ENCODE results near the gene LRRC36.
A peak's percentile ranks its signal among the peaks of the same experiment; 100 is the strongest.

Gene LRRC36

DNA sequence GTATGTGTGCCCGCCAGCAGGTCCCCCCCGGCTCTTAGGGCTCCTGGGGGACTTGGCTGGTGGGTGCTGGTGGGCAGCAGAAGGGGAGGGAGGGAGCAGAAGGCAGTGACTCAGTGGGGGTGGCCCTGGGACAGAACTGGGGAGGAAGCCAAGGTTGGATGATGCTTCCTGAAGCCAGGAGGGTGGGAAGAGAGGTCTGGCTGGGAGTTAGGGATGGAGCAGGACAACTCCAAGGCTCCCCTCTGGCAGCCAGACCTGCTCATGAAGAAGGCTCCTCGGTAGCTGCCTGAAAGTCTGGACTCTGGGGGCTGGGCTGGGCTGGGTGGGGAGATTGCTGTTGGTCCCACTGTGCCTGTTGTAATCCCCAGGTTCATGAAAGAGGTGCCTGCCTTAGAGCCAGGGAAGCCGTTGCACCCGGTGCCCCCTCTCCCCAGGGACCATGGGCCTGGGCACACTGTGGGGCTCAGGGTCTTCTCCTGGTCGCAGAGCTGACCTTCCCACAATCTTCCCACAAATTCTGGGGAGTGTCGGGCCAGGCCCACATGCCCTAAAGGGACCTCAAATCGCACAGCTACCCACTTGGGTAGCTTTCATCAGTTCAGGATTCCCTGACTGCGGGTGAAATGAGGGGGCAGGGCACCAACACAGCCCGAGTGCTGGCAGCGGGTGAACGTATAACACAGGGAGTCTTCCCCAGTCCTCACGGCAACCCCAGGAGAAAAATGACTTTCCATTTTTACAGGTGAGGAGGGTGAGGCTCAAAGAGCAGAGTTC, 48.4 kb upstream of the LRRC36 start:
- Histone ChIP-seq H3K9me2 (replicated peaks; ENCODE audit: insufficient read depth, low read length) (no peaks in the 10 kb centered on the region), H3K4me3 (ENCODE audit: insufficient read depth, low read length, poor library complexity, severe bottlenecking) (peak overlapping the region; percentile 53), H3K27me3 (ENCODE audit: low read length) (no peaks in the 10 kb centered on the region), H2AFZ (ENCODE audit: low read depth, low read length, severe bottlenecking) (peak overlapping the region; percentile 78), H4K20me1 (ENCODE audit: low read depth, low read length) (no peaks in the 10 kb centered on the region), H3K27ac (ENCODE audit: low read depth, low read length) (no peak overlapping the region), H3K79me2 (ENCODE audit: insufficient read depth, low read length) (no peaks in the 10 kb centered on the region), H3K36me3 (ENCODE audit: low read length) (no peaks in the 10 kb centered on the region), H3F3A (ENCODE audit: insufficient read depth) (no peaks in the 10 kb centered on the region), H3K4me2 (ENCODE audit: low read depth, low read length, poor library complexity, severe bottlenecking) (peak overlapping the region; percentile 62), H3K9ac (ENCODE audit: low read length) (peak overlapping the region; percentile 60), H3K9me3 (ENCODE audit: insufficient read depth, low read length) (no peaks in the 10 kb centered on the region)
- TF ChIP-seq, protein P1, sequence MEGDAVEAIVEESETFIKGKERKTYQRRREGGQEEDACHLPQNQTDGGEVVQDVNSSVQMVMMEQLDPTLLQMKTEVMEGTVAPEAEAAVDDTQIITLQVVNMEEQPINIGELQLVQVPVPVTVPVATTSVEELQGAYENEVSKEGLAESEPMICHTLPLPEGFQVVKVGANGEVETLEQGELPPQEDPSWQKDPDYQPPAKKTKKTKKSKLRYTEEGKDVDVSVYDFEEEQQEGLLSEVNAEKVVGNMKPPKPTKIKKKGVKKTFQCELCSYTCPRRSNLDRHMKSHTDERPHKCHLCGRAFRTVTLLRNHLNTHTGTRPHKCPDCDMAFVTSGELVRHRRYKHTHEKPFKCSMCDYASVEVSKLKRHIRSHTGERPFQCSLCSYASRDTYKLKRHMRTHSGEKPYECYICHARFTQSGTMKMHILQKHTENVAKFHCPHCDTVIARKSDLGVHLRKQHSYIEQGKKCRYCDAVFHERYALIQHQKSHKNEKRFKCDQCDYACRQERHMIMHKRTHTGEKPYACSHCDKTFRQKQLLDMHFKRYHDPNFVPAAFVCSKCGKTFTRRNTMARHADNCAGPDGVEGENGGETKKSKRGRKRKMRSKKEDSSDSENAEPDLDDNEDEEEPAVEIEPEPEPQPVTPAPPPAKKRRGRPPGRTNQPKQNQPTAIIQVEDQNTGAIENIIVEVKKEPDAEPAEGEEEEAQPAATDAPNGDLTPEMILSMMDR (IDR thresholded peaks at IDR 0.05; ENCODE audit: insufficient read depth, low read length, poor library complexity, severe bottlenecking) = no peak
- no peak for TF ChIP-seq EZH2phosphoT487 (conservative IDR thresholded peaks at IDR 0.05; ENCODE audit: low read length)

DNA sequence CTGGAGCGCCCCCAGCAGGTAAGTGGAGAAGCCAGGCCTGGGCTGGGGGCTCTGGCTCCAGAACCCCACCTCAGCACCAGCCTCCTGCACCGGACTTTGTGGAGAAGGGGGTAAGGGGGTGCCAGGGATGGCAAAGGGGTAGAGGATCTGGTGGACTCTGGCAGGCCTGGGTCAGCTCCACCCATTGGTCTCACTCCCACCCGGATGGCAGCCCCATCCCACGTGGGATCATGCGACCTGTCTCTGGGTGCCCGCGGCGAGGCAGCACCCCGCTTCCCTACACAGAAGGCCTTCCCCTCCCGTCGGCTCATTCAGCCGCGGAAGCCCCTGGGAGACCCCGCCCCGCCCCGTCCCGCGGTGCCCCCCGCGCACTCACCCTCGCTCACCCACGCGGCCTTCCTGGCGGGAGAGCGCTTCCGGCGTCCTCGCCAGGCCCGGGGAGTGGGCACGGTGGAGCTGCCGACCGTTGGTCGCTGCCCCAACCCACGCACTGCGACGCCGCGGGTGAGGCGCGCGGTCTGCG, 47.8 kb upstream of the LRRC36 start:
- peak overlapping the region; percentile 53 for H3K4me3 ChIP-seq (ENCODE audit: insufficient read depth, low read length, poor library complexity, severe bottlenecking)
- H3K36me3 ChIP-seq (ENCODE audit: low read length) = no peaks in the 10 kb centered on the region
- no peaks in the 10 kb centered on the region for H3K27me3 ChIP-seq (ENCODE audit: low read length)
- H3K9ac ChIP-seq (ENCODE audit: low read length) = peak overlapping the region; percentile 60
- peak overlapping the region; percentile 62 for H3K4me2 ChIP-seq (ENCODE audit: low read depth, low read length, poor library complexity, severe bottlenecking)
- TF ChIP-seq EZH2phosphoT487 (conservative IDR thresholded peaks at IDR 0.05; ENCODE audit: low read length) = no peak
- TF ChIP-seq, protein P1 (IDR thresholded peaks at IDR 0.05; ENCODE audit: insufficient read depth, low read length, poor library complexity, severe bottlenecking) = peak; percentile 37
- no peaks in the 10 kb centered on the region for H4K20me1 ChIP-seq (ENCODE audit: low read depth, low read length)
- H3K27ac ChIP-seq (ENCODE audit: low read depth, low read length) = no peak overlapping the region
- no peaks in the 10 kb centered on the region for H3F3A ChIP-seq (ENCODE audit: insufficient read depth)
- H3K9me2 ChIP-seq (replicated peaks; ENCODE audit: insufficient read depth, low read length) = no peaks in the 10 kb centered on the region
- H2AFZ ChIP-seq (ENCODE audit: low read depth, low read length, severe bottlenecking) = peak overlapping the region; percentile 78
- H3K9me3 ChIP-seq (ENCODE audit: insufficient read depth, low read length) = no peaks in the 10 kb centered on the region
- no peaks in the 10 kb centered on the region for H3K79me2 ChIP-seq (ENCODE audit: insufficient read depth, low read length)

DNA sequence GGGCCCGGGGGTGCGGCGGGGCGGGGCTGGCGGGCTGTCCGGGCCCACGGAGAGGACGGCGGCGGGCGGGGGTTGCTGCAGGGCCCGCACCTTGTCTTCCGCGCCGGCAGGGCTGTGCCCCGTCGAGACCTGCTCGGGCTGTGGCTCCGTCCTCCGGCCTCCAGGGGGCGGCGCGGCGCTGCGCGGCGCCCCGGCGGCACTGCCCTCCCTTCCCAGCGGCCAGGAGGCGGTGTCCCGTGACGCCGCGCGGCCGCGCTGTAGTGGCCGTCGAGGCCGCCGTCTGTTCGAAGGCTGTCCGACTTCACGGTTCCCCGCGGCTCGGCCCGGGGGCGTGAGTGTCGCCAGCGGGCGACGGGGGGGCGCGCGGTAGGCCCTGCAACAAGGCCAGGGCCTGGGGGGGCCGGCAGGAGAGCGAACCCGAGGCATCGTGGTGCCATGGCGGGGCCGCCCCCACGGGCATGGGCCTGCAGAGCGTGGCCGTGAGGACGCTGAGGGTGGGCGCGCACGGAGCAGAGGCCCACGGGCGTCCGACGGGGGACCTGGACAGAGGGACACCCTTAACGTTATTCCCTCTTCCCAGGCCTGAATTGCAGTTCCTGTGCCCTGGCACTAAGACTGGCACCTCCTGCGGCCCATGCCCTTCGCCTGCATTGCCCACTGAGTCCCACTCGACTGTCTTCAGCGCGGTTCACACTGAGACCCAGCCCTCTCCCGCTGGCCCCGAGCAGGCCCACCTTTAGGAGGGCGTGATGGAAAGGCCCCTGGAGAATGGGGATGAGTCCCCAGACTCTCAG, 47.1 kb upstream of the LRRC36 start, which contains the start of gene PLEKHG4:
Gene PLEKHG4, plus strand, starts transcription at position 237 of the 794 bp plus-strand sequence. Its CDS starts 513 bp downstream, at position 750.
- Histone ChIP-seq H3K4me2 (ENCODE audit: low read depth, low read length, poor library complexity, severe bottlenecking) (peak within 1 kb of the TSS; percentile 62), H3F3A (ENCODE audit: insufficient read depth) (no peaks in the 10 kb centered on the region), H3K9me2 (replicated peaks; ENCODE audit: insufficient read depth, low read length) (no peaks in the 10 kb centered on the region), H3K27me3 (ENCODE audit: low read length) (no peaks in the 10 kb centered on the region), H2AFZ (ENCODE audit: low read depth, low read length, severe bottlenecking) (peak within 1 kb of the TSS; percentile 78), H3K9me3 (ENCODE audit: insufficient read depth, low read length) (no peaks in the 10 kb centered on the region), H3K4me3 (ENCODE audit: insufficient read depth, low read length, poor library complexity, severe bottlenecking) (peak within 1 kb of the TSS; percentile 53), H3K27ac (ENCODE audit: low read depth, low read length) (no peak within 1 kb of the TSS), H3K36me3 (ENCODE audit: low read length) (no peaks in the 10 kb centered on the region), H3K9ac (ENCODE audit: low read length) (peak within 1 kb of the TSS; percentile 60), H3K79me2 (ENCODE audit: insufficient read depth, low read length) (no peaks in the 10 kb centered on the region), H4K20me1 (ENCODE audit: low read depth, low read length) (no peaks in the 10 kb centered on the region)
- TF ChIP-seq, protein P1 (IDR thresholded peaks at IDR 0.05; ENCODE audit: insufficient read depth, low read length, poor library complexity, severe bottlenecking) = peak; percentile 54
- no peak for TF ChIP-seq EZH2phosphoT487 (conservative IDR thresholded peaks at IDR 0.05; ENCODE audit: low read length)

All from SU-DHL-6 (cell line).